ENCODE measurements around the gene PTPRK.

PTPRK gene

GRCh38 chr6:128520436-128521281 lies at the start of gene PTPRK:
TSS of gene PTPRK (minus strand) at chr6:128520599. CDS start at chr6:128520358, 241 bp downstream.
- peak; percentile 88 to 98 (median 95) for DNase-seq
- intact Hi-C loops (cut with DNase I), result loop anchor here (10.0 kb wide), 1 partner anchor 666 kb away; no protein-coding TSS in a partner anchor

GRCh38 chr6:128567029-128567428 lies 46.6 kb upstream of the PTPRK start:
- DNase-seq, result no peak

GRCh38 chr6:128560966-128561365 lies 40.6 kb upstream of the PTPRK start:
- DNase-seq, result no peak
- intact Hi-C loops (cut with DNase I), result no loop called here

More at GRCh38 chr6:128567029-128567428, 46.6 kb upstream of the PTPRK start:
- intact Hi-C loops (cut with DNase I), result no loop called here

GRCh38 chr6:128558924-128559323 lies 38.5 kb upstream of the PTPRK start:
- no peak for DNase-seq
- intact Hi-C loops (cut with DNase I), result no loop called here

- DNase-seq, result no peak
- intact Hi-C loops (cut with DNase I), result no loop called here
Observed at GRCh38 chr6:128558021-128558420, 37.6 kb upstream of the PTPRK start.

- intact Hi-C loops (cut with DNase I), result no loop called here
- no peak for DNase-seq
Observed at GRCh38 chr6:128557081-128557480, 36.7 kb upstream of the PTPRK start.

GRCh38 chr6:128554302-128554701 lies 33.9 kb upstream of the PTPRK start:
- peak in 16 of 42 donors; percentile 6 to 59 (median 24) for DNase-seq
- intact Hi-C loops (cut with DNase I), result no loop called here

GRCh38 chr6:128541261-128541660 lies 20.9 kb upstream of the PTPRK start:
- no peak for DNase-seq
- intact Hi-C loops (cut with DNase I), result no loop called here

GRCh38 chr6:128538763-128539162 lies 18.4 kb upstream of the PTPRK start:
- no peak for DNase-seq
- intact Hi-C loops (cut with DNase I), result no loop called here

- no peak for DNase-seq
- intact Hi-C loops (cut with DNase I), result no loop called here
Observed at GRCh38 chr6:128532827-128533226, 12.4 kb upstream of the PTPRK start.

GRCh38 chr6:128532136-128532535 lies 11.7 kb upstream of the PTPRK start:
- DNase-seq, result peak in 1 of 42 donors; percentile 25
- intact Hi-C loops (cut with DNase I), result no loop called here

GRCh38 chr6:128531696-128532095 lies 11.3 kb upstream of the PTPRK start:
- intact Hi-C loops (cut with DNase I), result no loop called here
- DNase-seq, result no peak

- intact Hi-C loops (cut with DNase I), result loop anchor here (10.0 kb wide), 1 partner anchor 673 kb away; no protein-coding TSS in a partner anchor
- no peak for DNase-seq
Observed at GRCh38 chr6:128528241-128528640, 7.8 kb upstream of the PTPRK start.

- no peak for DNase-seq
- intact Hi-C loops (cut with DNase I), result loop anchor here (10.0 kb wide), 1 partner anchor 673 kb away; no protein-coding TSS in a partner anchor
Observed at GRCh38 chr6:128527375-128527774, 7.0 kb upstream of the PTPRK start.

- no peak for DNase-seq
- intact Hi-C loops (cut with DNase I), result loop anchor here (10.0 kb wide), 1 partner anchor 672 kb away; no protein-coding TSS in a partner anchor
Observed at GRCh38 chr6:128526152-128526914, 5.9 kb upstream of the PTPRK start.

- DNase-seq, result no peak
- intact Hi-C loops (cut with DNase I), result loop anchor here (10.0 kb wide), 1 partner anchor 671 kb away; no protein-coding TSS in a partner anchor
Observed at GRCh38 chr6:128525406-128525805, 5.0 kb upstream of the PTPRK start.

GRCh38 chr6:128521282-128521632 lies 858 bp upstream of the PTPRK start:
- no peak for DNase-seq
- intact Hi-C loops (cut with DNase I), result loop anchor here (10.0 kb wide), 1 partner anchor 666 kb away; no protein-coding TSS in a partner anchor

- DNase-seq, result peak in 37 of 42 donors; percentile 15 to 75 (median 44)
- intact Hi-C loops (cut with DNase I), result loop anchor here (10.0 kb wide), 2 partner anchors 185 to 665 kb away; no protein-coding TSS in a partner anchor
Observed at GRCh38 chr6:128519931-128520435, 416 bp downstream of the PTPRK start.

GRCh38 chr6:128519132-128519930 lies 1.1 kb downstream of the PTPRK start:
- intact Hi-C loops (cut with DNase I), result loop anchor here (10.0 kb wide), 1 partner anchor 185 kb away; no protein-coding TSS in a partner anchor
- peak in 41 of 42 donors; percentile 18 to 79 (median 53) for DNase-seq
